Coronary artery (tissue), 2 donors: ENCODE results near the gene ZCCHC3.
A peak's percentile ranks its signal among the peaks of the same experiment; 100 is the strongest.

Experiments
- DNase-seq: peaks from one replicate; pipeline ENCODE4 v3.0.0-alpha.2; 2017; ENCODE audit warnings: low spot score
- H3K27ac ChIP-seq, 2 donors: fragments of 200-600 bp; sonication (generic); one replicate each; pipeline ENCODE4 v1.5.1; 2016 to 2019
- H3K4me3 ChIP-seq: fragments of 200-600 bp; sonication (generic); 2 replicates; pipeline ENCODE4 v1.5.1; 2016; ENCODE audit warnings: mild to moderate bottlenecking, moderate library complexity
- TF ChIP-seq, protein P1 (sequence below): fragments of 200-600 bp; sonication (generic); IDR thresholded peaks from one replicate; pipeline ENCODE4 v1.5.1; 2019; ENCODE audit warnings: antibody characterized with exemption

The ZCCHC3 gene

DNA sequence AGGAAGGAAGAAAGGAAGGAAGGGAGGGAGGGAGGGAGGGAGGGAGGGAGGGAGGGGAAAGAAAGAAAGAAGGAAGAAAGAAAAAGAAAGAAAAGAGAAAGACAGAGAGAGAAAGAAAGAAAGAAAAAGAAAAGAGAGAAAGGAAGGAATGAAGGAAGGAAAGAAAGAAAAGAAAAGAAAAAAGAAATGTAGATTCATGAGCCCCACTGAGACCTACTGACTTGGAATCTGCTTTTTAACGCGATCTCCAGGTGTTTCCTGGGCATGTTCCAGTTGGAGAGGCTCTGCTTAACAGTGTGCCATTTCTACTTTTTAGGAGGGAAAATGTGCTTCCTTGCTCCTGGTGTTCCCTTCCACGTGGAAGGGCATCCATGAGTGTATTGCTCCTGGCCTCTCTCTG, 23.5 kb upstream of the ZCCHC3 start:
- no peak for DNase-seq
- TF ChIP-seq, protein P1, sequence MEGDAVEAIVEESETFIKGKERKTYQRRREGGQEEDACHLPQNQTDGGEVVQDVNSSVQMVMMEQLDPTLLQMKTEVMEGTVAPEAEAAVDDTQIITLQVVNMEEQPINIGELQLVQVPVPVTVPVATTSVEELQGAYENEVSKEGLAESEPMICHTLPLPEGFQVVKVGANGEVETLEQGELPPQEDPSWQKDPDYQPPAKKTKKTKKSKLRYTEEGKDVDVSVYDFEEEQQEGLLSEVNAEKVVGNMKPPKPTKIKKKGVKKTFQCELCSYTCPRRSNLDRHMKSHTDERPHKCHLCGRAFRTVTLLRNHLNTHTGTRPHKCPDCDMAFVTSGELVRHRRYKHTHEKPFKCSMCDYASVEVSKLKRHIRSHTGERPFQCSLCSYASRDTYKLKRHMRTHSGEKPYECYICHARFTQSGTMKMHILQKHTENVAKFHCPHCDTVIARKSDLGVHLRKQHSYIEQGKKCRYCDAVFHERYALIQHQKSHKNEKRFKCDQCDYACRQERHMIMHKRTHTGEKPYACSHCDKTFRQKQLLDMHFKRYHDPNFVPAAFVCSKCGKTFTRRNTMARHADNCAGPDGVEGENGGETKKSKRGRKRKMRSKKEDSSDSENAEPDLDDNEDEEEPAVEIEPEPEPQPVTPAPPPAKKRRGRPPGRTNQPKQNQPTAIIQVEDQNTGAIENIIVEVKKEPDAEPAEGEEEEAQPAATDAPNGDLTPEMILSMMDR = no peak
- no peak overlapping the region for H3K27ac ChIP-seq
- no peak overlapping the region for H3K4me3 ChIP-seq

DNA sequence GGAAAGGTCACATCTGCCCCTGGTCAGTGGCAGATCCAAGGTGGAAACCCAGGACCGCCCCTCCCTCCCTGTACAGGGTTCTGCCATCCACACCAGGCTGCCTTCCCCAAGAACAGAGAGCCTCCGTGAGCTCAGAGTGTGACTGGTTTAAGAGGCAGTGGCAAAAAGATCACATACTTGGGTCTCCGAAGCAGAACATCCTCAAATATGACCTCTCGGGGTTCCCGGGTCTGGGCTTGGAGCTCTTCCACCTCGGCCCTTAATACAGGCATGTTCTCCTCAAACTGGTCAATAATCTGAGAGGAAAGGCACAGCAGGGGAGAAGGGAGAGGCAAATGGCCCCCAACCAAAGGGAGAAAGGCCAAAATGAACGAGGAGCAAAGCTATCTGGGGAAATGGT, 21.6 kb upstream of the ZCCHC3 start:
- TF ChIP-seq, protein P1 = no peak

DNA sequence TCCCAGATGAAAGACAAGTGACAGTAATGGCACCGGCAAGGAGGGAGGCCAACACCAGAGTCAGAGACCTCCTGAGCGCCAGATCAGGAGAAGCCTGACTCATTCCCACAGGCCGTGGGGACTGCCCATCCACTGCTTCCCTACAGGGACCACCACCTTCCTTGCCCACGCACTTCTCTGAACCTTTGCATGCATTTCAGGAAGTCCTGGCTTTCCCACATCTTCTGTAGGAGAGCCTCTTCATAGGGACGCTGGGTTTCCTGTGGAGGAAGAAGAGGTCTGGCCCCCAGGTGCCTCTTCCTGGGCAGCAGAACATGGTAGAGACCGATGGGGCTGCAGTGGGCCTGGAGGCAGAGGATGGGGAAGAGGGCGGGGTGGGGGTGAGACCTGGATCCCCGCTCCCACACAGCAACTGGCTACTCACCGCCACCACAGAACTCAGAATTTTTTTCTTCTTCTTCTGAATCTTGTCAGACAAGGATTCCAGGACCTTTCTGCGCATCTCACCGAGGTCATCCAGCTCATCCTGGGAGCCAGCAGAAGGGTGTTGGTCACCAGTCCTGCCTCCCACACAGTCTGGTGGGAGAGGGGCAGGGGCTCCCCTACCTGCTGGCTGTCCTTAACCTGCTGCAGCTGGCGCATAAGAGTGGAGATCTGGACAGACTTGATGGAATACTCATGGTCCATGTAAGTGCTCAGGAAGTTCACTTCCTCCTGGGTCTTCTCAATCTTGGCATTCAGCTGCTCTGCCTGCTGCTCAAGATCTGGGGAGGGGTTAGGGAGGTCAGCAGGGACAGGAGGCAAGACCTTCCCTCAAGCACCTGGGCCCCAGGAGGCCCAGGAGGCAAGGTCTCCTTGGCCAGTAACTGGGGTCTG, 20.5 kb upstream of the ZCCHC3 start:
- TF ChIP-seq, protein P1 = no peak
- H3K27ac ChIP-seq = no peak overlapping the region
- DNase-seq = no peak
- no peak overlapping the region for H3K4me3 ChIP-seq

More for the DNA sequence above, 21.6 kb upstream of the ZCCHC3 start:
- H3K4me3 ChIP-seq = no peak overlapping the region
- no peak for DNase-seq
- no peak overlapping the region for H3K27ac ChIP-seq

DNA sequence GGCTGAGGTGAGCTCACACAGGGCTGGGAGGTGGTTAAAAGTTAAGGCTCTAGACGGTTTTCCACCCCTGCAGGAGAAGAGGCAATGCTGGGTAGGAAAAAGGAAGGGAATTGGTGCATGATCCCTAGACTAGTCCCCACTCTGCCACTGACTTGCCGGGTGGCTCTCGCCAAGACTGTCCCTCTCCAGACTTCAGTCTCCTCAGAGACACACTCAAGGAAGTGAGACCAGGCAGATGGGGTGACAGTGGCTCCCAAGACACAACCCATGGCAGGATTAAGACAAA, 19.9 kb upstream of the ZCCHC3 start:
- no peak overlapping the region for H3K27ac ChIP-seq
- DNase-seq = no peak
- TF ChIP-seq, protein P1 = no peak
- no peak overlapping the region for H3K4me3 ChIP-seq

DNA sequence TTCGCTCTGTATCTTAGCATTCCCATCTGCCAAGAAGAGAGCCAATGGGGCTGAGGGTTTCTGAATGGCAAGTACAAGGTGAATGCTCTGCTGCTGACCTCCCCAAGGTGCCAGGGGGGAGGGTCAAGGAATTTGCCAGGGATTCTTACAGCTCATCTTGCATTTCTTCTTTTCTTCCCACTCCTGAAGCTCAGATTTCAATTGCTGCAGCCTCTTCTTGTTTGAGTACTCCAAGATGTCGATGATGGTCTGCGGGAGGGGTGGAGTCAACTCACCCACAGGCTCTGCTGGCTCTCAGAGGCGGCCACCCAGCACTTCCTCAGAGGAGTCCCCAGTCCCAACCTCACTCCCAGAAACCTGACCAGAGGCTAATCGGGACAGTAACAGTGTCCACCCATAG, 19.2 kb upstream of the ZCCHC3 start:
- Histone ChIP-seq H3K4me3 (no peak overlapping the region), H3K27ac (no peak overlapping the region)
- DNase-seq = no peak
- TF ChIP-seq, protein P1 = no peak

DNA sequence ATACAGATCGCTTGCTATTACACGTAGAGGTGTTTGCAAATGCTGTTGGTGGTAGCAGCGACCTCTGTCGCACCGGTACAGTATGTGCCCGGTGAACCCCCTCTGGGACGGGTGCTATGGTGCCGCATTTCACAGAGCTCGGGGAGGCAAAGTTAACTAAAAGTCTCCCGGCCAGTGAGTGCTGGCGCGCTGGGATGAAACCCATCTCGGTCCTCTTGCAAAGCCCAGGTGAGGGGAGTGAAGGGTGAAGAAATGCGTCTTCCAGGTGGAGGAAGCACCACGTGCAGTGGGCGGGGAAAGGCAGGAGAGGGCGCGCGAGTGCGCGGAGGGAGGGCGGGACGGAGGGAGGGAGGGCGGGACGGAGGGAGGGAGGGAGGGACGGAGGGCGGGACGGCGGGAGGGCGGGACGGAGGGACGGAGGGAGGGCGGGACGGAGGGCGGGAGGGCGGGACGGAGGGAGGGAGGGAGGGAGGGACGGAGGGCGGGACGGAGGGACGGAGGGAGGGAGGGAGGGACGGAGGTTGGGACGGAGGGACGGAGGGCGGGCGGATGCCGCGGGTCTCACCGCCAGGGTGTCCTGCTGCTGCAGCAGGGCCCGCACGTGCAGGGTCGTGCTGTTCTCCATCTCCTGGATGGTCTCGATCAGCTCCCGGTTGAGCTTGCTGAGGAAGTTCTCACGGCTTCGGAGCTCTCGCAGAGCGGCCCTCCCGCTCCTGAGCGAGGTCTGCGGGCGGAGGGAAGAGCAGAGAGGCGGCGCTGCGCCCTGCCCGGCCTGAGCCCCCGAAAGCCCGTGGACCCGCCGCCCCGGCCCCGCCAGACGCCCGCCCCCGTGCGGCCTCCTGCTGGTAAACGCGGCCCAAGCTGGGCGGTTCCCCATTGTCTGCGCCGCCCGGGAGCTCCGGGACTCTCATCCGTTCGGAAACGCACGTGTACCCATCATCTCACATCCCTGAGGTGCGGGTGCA, 18.5 kb upstream of the ZCCHC3 start:
- Histone ChIP-seq H3K4me3 (peak overlapping the region; percentile 58), H3K27ac (peak overlapping the region in 1 of 2 donors; percentile 51)
- TF ChIP-seq, protein P1 = no peak
- no peak for DNase-seq
